Frontal cortex (tissue), 4 donors: Measurements from ENCODE around the gene UGT1A8. TPM values are rescaled to one million over a fixed set of nuclear protein-coding genes. Genes with fewer than 3 reads are reported as not detected.
"Not testable (repeated sequence)": the region's sequence is repeated elsewhere in the genome, so short reads cannot be mapped to it uniquely, and the experiment has no call there.

Experiments used
- DNase-seq, 2 donors: peaks; one replicate each; pipeline ENCODE4 v3.0.0; 2012; ENCODE audit warnings: low spot score in 2 of 2
- FAIRE-seq: peaks from 2 replicates; lab custom pipeline; 2012; peaks lifted over from hg19 to GRCh38; lab: Jason Lieb, UNC
- total RNA-seq: library from RNA; depleted of rRNA; stranded (reverse); fragments of >200 nt; gene quantifications from one replicate; pipeline ENCODE4 v1.2.3, GENCODE V29; 2014
- donor health status: control.
- donor health status: control.
- donor health status: control.

Gene UGT1A8
- total RNA-seq: not detected

DNA sequence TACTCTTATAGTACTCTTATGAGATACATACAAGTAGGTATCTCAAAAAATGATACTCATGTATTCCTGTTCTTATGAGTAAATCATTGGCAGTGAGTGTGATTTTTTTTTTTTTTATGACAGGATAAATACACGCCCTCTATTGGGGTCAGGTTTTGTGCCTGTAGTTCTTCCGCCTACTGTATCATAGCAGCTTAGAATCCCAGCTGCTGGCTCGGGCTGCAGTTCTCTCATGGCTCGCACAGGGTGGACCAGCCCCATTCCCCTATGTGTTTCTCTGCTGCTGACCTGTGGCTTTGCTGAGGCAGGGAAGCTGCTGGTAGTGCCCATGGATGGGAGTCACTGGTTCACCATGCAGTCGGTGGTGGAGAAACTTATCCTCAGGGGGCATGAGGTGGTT is at the start of gene UGT1A8:
TSS of gene UGT1A8 (plus strand) at position 158 of the 400 bp plus-strand sequence. CDS start at position 233, 75 bp downstream.
- DNase-seq, FAIRE-seq: not testable (repeated sequence)

DNA sequence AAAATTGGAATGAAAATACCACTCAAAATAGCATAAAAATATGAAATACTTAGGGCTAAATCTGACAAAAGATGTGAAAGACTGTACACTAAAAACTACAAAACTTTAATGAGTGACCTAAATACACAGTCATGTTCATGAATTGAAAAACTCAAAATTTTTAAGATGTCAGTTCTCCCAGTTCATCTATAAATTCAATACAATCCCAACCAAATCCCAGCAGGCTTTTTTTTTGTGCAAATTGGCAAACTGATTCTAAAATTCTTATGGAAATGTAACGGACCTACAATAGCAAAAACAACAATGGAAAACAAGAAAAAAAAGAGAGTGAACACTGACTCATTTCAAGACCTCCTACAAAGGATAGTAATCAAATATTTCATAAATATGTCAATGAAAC is 46.4 kb upstream of the UGT1A8 start:
- FAIRE-seq: no peak

DNA sequence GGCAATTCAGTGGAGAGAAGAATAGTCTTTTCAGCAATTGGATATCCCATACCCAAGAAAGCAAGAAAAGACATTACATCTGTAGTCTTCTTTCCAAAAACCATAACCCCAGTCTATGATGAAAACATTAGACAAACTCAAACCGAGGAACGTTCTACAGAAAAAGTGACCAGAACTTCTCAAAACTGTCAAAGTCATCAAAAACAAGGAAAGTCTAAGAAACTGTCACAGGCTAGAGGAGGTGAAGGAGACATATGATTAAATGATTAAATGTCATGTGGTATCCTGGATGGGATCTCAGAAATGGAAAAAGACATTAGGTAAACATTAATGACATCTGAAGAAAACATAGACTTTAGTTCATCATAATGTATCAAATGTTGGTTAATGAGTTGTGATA is 46.0 kb upstream of the UGT1A8 start:
- FAIRE-seq: no peak
- DNase-seq: no peak

More for the DNA sequence above, 46.4 kb upstream of the UGT1A8 start:
- no peak for DNase-seq

DNA sequence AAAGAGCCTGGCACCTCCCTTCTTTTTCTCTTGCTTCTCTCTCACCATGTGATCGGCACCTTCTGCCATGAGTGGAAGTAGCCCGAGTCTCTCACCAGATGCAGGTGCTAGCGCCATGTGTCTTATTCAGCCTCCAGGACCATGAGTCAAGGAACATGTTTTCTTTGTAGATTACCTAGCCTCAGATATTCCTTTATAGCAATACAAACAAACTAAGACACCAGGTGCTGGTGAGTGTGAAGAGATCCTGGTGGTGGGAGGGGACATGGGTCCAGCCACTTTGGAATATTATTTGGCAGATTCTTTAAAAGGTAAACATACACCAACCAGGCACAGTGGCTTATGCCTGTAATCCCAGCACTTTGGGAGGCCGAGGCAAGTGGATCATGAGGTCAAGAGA is 45.0 kb upstream of the UGT1A8 start:
- DNase-seq (no peak), FAIRE-seq (no peak)

DNA sequence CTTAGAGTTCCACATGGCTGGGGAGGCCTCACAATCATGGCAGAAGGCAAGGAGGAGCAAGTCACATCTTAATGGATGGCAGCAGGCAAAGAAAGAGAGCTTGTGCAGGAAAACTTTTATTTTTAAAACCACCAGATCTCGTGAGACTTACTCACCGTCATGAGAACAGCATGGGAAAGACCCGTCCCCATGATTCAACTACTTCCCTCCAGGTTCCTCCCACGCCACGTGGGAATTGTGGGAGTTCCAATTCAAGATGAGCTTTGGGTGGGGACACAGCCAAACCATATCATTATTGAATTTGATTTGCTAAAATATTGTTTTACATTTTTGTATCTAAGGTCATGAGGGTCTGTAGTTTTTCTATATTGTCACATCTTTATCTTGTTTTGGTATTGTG is 40.1 kb upstream of the UGT1A8 start:
- DNase-seq, FAIRE-seq: not testable (repeated sequence)

DNA sequence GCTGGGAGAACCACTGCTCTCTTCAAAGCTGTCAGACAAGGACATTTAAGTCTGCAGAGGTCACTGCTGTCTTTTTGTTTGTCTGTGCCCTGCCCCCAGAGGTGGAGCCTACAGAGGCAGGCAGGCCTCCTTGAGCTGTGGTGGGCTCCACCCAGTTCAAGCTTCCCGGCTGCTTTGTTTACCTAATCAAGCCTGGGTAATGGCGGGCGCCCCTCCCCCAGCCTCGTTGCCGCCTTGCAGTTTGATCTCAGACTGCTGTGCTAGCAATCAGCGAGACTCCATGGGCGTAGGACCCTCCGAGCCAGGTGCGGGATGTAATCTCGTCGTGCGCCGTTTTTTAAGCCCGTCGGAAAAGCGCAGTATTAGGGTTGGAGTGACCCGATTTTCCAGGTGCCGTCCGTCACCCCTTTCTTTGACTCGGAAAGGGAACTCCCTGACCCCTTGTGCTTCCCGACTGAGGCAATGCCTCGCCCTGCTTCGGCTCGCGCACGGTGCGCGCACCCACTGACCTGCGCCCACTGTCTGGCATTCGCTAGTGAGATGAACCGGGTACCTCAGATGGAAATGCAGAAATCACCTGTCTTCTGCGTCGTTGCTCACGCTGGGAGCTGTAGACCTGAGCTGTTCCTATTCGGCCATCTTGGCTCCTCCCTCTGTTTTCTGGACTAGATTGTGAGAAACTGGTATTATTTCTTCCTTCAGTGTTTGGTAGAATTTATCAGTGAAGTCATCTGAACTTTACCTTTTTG is 34.0 kb upstream of the UGT1A8 start:
- not testable (repeated sequence) for DNase-seq, FAIRE-seq

DNA sequence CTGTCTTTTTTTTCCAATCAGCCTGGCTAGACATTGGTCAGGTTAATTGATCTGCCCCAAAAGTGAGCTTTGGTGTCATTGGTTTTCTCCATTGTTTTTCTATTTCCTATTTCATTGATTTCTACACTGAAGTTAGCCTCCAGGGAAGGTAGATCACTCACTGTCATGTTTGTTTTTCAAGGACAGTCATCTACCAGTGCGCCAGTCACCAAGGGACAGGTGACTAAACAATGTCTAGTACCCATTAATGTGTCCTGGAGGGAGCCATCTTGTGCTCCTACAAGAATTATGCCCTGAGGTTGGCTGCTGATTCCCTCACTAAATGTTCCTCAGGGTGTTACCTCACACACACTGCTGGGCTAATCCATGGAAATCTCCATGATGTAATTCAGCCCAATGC is 33.2 kb upstream of the UGT1A8 start:
- DNase-seq: no peak
- no peak for FAIRE-seq

DNA sequence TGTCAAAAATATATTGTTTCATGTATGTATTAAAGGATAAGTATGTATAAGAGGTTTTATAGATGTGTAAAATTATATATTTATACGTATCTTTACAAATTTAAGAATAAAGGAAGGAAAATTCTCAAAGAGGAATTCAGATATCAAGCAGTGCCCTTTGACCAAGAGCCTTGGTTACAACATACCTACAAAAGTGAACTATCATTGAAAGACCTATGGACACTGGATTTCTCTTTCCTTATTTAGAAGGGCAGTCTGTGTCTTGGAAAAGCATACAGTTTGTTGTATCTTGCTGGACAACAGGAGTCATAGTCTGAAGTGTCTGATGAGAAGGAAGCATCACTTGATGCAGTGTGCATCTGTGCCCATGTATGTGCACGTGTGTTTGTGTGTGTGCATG is 29.0 kb upstream of the UGT1A8 start:
- FAIRE-seq (no peak), DNase-seq (no peak)

DNA sequence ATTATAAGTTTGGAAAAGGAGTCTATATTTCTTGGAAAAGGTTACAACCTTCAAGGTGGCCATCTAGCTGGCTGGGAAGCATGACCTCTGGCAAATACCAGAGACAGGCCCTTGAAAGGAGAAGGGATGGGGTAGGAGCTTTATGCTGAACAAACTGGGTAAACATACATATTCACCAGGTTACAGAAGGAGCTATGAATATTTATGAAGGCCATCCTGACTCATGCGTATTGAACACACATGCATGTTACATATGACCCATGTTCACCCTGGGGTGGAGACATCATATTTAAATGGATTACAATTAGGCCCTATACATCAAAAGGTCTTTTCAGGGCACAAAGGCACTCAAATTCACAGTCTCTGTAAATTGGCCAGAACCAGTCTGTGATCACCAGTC is 24.7 kb upstream of the UGT1A8 start:
- FAIRE-seq, DNase-seq: not testable (repeated sequence)

DNA sequence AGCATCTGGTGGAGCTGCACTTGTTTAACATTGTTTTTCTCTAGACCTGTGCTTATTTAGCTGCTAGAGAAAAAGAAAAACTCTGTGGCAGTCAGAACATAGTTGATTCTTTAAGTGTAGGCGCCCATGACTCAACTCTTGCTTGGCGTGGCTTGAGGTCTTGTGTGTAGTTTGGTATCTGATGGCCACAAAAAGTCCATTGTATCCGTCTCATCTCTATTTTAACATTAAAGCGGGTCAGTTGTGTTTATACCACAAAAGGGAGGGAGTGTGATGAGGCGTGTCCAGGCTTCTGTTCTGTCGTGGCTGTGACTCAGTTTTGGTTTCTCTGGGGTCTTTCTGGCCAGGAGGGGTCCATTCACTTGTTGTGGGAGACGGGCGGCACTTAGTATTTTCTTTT is 24.2 kb upstream of the UGT1A8 start:
- DNase-seq (no peak), FAIRE-seq (no peak)

DNA sequence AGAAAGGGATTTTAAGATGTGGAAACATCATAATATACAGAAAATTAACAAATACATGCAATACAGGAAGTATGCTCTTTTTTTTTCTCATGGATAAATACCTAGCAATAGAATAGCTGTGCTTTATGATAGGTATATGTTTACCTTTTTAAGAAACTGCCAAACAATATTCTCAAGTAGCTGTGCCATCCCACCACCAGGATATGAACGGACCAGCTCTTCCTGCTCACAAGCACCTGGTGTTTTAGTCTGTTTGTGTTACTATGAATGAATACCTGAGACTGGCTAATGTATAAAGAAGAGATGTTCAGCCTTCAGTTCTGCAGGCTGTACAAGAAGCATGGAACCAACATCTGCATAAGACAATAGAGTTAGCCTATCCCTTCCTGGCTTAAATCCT is 19.9 kb upstream of the UGT1A8 start:
- DNase-seq (no peak), FAIRE-seq (no peak)

DNA sequence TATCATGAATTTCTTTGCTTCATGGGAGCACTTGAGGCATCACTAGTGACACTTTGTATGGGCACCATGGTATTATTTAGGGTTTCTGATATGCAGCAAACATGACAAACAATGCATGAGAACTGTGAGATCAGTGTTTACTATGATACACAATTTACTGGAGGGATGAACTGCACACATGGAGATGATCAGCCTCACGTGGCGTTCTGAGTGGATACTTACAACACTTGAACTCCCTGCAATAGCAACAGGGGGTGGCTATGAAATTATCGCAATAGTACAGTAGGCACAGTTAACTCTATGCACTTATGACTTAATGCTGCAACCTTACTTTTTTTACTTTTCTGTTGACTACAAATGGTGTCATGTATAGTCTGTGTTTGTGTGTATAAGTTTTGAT is 18.5 kb upstream of the UGT1A8 start:
- DNase-seq: no peak
- no peak for FAIRE-seq

DNA sequence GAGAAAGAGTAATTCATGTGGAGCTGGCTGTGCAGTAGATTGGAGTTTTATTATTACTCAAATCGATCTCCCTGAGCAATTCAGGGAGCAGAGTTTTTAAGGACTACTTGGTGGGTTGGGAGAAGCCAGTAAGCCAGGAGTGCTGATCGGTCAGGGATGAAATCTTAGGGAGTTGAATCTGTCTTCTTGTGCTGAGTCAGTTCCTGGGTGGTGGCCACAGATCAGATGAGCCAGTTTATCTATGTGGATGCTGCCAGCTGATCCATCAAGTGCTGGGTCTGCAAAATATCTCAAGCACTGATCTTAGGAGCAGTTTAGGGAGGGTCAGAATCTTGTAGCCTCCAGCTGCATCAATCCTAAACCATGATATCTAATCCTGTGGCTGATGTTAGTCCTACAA is 17.0 kb upstream of the UGT1A8 start:
- FAIRE-seq (no peak), DNase-seq (no peak)

DNA sequence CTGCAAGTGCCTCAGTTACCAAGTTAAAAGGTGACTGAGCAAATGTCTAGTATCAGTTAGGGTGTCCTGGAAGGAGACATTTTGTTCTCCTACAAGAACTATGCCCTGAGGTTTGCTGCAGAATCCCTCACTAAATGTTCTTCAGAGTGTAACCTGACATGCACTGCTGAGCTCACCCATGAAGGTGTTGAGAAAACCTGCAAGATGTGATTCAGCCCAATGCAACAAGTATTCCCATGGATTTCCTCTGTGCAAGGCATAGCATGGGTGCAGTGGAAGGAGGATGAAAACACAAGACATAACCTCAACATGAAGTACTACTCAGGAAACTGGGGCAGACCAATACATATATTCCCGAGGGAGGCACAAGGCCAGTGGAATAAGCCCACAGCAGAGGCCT is 15.4 kb upstream of the UGT1A8 start:
- no peak for FAIRE-seq
- DNase-seq: no peak

DNA sequence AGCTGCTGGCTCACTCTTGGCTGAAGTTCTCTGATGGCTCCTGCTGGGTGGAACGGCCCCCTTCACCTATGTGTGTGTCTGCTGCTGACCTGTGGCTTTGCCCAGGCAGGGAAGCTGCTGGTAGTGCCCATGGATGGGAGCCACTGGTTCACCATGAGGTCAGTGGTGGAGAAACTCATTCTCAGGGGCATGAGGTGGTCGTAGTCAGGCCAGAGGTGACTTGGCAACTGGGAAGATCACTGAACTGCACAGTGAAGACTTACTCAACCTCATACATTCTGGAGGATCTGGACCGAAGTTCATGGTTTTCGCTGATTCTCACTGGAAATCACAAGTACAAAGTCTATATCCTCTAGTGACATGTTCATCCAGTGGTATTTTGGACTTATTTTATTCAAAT is 13.9 kb upstream of the UGT1A8 start:
- no peak for DNase-seq
- no peak for FAIRE-seq

DNA sequence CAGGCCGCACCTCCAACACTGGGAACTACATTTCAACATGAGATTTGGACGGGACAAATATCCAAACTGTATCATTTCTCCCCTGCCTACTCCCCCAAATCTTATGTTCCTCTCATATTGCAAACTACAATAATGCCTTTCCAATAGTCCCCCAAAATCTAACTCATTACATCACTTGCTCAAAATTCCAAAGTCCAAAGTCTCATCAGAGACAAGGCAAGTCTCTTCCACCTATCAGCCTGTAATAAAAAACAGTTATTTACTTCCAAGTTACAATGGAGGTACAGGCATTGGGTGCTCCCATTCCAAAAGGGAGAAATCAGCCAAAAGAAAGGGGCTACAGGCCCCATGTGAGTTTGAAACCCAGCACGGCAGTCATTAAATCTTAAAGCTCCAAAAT is 12.6 kb upstream of the UGT1A8 start:
- no peak for DNase-seq
- no peak for FAIRE-seq

DNA sequence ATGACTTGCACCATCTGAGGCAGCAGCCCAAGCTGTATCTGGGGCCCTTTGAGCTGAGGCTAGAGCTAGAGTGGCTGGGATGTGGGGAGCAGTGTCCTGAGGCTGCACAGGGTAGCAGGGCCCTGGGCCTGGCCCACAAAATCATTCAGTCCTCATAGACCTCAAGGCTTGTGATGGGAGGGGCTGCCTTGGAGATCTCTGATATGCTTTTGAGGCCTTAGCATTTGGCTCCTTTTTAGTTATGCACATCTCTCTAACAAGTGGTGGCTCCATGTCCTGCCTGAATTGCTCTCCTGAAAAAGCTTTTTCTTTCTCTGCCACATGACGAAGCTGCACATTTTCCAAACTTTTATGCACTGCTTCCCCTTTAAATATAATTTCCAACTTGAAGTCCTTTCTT is 11.8 kb upstream of the UGT1A8 start:
- no peak for DNase-seq

DNA sequence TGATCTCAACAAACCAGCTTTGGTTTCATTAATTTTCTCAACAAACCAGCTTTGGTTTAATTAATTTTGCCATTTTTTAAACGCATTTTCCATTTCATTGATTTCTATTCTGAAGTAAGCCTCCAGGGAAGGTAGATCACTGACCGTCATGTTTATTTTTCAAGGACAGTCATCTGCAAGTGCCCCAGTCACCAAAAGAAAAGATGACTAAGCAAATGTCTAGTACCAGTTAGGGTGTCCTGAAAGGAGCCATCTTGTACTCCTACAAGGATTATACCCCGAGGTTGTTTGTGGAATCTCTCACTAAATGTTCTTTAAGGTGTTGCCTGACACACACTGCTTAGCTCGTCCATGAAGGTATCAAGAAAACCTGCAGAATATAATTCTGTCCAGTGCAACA is 6.1 kb upstream of the UGT1A8 start:
- no peak for DNase-seq
- FAIRE-seq: no peak

More for the DNA sequence above, 11.8 kb upstream of the UGT1A8 start:
- FAIRE-seq: no peak

DNA sequence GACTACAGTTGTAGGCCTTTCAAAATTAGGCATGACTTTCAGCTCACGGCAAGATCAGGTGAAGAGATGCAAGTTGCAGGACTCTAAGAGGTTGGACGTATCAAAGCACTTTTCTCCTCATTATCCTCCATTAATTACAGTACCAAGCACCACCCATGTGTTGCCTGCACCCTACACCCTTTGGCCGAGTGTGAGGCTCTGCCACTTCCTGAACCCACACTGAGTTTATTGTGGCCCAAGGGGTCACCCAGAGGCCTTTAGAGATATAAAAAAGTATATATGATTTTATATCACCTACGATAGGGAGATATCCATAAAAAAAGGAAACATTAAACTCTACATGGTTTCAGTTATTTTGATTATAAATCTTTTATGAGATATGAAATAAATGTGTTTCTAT is 2.8 kb downstream of the UGT1A8 start:
- DNase-seq (no peak), FAIRE-seq (no peak)

DNA sequence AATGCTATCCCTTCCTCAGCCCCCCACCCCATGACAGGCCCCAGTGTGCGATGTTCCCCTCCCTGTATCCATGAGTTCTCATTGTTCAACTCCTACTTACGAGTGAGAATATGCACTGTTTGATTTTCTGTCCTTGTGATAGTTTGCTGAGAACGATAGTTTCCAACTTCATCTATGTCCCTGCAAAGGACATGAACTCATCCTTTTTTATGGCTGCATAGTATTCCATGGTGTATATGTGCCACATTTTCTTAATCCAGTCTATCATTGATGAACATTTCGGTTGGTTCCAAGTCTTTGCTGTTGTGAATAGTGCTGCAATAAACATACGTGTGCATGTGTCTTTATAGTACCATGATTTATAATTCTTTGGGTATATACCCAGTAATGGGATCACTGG is 4.4 kb downstream of the UGT1A8 start:
- not testable (repeated sequence) for FAIRE-seq, DNase-seq

DNA sequence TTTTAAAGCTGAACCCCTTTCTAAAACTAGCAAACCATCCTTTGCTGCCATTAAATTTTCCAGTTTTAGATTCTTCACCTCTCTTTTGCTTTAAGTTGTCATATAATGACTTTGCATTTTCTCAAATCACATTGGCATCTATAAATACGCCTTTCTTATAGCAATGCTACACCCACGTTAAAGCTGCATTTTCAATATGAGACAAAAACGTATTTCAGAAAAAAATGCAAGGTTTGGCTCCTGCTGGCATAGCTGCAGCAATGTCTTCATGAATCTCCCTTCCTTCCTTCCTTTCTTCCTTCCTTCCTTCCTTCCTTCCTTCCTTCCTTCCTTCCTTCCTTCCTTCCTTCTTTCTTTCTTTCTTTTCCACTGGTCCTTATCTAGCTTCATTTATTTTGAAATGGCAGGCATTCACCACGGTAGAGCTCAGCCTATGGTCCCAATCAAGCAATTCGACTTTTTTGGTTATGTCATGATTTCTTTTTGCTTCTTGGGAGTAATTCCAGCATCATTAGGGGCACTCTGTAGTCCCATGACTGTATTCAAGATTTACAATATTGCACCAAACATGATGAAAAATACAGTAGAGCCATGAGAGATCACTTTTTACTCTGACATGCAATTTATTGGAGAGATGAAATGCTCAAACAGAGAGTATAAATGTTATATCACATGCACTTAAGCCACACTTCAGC is 10.0 kb downstream of the UGT1A8 start:
- FAIRE-seq: no peak
- no peak for DNase-seq
